RPMI8226 (cell line): ENCODE data around the gene RYR2.

Experiments used
- DNase-seq: peaks from one replicate; pipeline ENCODE4 v3.0.0-alpha.2; 2015

The RYR2 gene

DNA sequence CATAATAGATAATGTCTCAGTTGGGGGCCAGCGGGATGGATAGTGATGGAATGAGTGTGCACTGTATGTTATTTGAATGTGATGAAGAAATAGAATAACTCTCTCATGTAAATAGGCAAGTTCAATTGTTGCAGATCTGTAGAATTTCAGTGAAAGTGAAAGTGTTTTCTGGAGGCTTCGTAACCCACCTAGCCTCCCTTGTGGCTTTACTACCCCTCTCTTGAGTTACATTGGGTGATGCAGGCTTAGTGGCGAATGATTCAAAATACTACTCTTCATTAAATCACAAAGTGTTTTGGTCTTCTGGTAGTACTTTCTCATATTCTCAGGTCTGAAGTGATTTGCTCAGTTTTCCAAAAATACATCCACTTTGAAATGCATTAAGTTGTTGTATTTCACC is 436.9 kb downstream of the RYR2 start:
- DNase-seq = no peak

DNA sequence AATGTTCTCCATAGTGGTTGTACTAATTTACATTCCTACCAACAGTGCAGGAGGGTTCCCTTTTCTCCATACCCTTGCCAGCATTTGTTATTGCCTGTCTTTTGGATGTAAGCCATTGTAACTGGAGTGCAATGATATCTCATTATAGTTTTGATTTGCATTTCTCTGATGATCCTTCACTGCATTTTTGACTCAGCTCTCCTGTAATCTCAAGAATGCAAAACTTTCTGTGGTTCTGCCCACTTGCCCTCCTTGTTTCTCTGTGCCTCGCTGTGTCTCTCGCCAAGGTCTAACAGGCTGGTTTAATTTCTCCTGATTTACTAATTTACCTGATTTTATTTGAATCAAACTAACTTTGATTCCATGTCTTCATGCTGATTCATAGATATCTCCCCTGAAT is 440.8 kb downstream of the RYR2 start:
- DNase-seq = no peak

DNA sequence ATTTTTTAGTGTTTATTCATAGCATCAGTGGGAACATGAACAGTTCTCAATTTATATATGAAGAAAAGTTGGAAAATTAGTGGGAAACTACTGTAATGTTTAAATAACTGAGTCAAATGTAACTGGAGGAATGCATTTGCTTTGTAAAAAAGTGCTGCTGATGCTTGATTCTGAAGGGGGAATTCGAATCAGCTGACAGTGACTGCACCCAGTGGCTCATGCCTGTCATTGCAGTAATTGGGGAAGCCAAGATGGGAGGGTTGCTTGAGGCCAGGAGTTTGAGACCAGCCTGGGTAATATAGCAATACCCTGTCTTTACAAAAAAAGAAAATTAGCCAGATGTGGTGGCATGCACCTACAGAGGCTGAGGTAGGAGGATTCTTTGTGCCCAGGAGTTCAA is 450.4 kb downstream of the RYR2 start:
- peak; percentile 20 for DNase-seq

DNA sequence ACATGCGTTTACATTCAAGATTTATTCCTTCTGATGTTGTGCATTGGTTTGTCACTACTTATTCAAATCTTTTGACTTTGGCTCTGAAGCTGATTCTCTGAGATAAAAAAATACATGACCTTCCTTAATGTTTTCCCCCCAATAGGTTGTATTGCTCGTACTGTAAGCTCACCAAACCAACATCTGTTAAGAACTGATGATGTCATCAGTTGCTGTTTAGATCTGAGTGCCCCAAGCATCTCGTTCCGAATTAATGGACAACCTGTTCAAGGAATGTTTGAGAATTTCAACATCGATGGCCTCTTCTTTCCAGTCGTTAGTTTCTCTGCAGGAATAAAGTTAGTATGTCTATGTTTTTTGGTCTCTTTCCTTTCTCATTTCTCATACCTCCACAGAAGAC is 458.6 kb downstream of the RYR2 start:
- no peak for DNase-seq

DNA sequence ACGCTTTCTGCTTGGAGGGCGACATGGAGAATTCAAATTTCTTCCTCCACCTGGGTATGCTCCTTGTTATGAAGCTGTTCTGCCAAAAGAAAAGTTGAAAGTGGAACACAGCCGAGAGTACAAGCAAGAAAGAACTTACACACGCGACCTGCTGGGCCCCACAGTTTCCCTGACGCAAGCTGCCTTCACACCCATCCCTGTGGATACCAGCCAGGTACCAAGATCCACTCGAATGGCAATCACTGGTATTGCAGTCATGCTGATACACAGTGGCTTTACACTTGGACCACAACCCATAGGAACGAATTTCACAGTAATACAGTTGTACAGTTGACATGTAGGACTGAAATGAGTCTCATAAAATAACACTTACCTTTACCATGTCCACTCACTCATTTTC is 461.3 kb downstream of the RYR2 start:
- DNase-seq = no peak

DNA sequence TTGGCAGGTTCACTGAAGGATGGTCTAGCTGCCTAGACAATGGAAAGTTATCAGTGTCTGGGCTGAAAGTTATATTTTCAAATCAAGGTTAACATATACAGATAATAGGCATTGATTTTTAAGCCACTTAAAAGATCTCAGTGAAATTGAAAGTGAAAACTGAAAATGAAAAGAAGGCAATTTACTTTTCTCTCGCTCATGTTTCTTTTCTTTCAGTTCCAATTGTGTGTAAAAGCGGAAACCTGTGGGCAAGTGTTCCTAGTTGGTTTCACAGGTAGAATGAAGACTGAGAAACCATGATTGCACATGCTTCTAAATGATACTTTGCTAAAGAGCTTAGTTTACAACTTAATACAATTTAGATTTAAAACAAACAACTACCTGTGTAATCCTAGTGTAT is 465.0 kb downstream of the RYR2 start:
- peak; percentile 37 for DNase-seq

DNA sequence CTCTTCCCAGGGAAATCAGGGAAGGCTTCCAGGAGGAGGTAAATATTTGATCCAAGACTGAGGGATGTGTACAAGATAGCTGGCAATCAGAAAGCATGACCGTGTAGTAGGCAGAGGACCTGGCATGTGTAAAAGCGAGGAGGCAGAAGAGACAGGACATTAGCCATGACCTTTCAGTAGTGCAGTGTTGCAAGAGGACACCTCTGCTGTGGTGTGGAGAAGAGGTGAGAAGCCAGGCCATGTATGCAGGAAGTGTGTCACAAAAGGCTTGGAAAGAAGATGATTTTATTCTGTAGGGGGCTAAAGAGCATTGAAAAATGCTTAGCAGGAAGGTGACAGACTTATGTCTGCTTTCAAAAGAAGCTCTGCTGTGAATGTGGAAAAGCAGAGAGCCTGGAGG is 467.8 kb downstream of the RYR2 start:
- no peak for DNase-seq

DNA sequence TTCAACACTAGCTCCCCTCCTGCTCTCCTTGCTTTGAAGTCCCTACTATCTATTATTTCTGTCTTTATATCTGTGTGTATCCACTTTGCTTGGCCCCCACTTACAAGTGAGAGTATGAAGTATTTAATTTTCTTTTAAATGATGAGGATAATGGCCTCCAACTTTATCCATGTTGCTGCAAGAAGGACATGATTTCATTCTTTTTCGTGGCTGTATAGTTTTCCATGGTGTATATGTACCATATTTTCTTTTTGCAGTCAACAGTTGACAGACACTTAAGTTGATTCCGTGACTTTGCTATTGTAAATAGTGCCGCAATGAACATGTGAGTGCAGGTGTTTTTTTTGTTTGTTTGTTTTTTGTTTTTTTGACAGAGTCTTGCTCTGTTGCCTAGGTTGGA is 483.1 kb downstream of the RYR2 start:
- DNase-seq = no peak

DNA sequence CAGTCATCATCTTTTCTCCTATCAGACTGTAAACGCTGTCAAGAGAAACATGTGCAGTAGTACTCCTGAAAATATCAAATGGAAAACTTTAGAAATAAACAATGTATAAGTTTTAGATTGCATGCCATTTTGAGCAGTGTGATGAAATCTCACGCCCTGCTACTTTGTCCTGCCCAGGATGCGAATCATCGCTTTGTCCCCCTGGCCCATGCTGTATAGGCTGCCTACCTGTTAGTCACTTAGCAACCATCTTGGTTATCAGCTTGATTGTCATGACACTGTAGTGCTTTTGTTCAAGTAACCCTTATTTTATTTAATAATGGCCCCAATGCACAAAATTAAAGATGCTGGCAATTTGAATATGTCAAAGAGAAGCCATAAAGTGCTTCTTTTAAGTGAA is 485.8 kb downstream of the RYR2 start:
- no peak for DNase-seq

DNA sequence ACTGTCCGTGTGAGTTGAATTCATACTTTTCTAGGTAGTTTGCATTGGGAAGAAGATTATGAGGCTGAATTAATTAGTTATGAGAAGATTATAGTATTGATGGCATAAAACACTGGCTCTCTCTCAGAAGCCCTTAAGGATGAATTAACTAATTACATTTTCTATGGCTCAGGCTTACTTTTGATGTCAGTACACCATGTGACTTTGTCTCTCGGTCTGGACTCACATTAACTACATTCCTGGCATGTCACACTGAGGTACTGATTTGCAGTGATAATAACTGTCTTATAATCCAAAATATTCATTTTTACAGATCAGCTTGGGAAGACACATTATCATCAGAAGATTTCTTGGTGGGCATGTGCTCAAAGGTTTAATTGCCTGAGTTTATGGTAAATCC is 486.6 kb downstream of the RYR2 start:
- no peak for DNase-seq

DNA sequence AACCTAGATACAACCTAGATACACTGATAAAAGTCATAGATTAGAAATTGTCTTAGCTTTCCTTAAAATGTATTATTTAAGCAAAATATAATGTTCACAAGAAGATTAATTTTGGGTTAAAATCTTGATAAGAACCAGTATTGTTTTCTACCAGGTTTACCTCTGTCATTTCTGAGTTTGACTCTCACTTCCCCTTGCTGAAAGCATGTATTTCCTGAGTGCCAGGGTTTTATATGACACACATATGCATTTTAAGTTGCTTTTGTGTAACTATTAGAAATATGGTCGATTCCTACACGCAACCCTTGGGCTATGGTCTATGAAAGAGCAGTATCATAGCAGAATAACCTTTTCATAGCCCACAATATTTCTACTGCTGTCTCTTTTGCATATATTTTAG is 497.1 kb downstream of the RYR2 start:
- peak; percentile 26 for DNase-seq

DNA sequence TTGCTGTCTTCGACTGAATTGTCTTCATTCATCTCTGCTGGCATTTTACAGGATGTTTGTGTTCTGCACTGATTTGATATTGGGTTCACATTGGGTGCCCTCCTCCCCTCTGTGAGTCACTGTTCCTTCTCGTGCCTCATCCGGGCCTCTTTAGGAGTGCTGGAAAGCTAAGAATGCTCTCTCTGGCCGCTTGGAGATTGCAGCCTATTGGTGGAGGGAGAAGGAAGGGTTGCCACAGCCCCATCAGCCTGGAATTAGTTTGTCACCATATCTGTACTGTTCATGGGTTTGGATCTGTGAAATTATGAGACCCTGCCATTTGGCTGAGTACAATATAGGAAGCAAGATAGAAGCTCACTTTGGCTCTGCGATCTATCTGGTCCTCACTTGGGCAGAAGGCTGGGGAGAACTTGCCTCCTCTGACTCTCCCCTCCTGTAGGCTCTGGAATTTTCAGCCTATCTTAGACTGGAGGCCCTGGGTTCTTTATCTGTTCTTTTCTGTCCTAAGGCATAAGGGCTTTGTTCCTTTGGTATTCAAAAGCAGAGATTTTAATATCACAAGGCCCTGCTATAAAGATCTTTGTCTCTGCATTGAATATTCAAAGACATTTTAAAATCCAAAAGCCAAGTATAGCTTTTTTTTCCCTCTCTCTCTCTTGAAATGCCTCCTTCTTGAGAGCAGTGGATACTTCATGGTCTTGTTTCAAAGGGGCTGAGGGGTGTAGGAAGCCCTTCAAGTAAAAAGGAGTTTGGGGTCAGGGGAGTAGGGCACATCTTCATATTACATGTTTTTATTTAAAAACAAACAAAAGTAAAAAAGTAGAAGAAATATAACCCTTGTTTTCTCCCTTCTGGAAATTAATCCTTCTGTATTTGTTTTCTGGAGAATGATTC is 500.8 kb downstream of the RYR2 start:
- no peak for DNase-seq

DNA sequence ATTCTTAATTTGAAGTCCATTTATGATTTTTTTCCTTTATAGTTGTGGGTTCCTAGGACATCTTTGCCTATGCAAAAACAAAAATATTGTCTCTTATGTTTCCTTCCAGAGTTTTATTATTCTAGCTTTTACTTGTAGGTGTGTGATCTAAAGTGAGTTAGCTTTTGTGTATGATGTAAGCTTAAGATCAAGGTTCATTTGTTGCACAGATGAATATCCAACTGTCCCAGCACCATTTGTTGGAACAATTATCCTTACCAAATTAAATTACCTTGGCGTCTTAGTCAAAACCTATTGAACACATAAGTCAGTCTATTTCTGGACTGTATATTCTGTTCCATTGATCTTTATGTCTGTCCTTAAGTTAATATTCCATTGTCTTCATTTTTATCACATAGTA is 511.1 kb downstream of the RYR2 start:
- no peak for DNase-seq

DNA sequence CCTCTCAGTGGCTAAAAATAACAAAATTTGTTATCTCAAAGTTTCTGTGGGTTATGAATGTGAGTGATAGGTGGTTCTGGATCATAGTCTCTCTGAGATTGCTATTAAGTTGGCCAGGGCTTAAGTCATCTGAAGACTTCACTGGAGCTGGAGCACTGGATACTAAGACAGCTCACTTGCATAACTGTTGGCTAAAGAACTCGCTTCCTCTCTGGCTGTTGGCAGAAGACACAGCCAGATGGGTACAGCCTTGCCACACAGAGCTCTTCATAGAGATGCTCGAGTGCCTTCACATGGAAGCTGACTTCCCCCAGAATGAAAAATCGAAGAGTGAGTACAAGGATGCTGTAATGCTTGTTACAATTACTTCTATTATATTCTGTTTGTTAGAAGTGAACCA is 514.9 kb downstream of the RYR2 start:
- DNase-seq = no peak

DNA sequence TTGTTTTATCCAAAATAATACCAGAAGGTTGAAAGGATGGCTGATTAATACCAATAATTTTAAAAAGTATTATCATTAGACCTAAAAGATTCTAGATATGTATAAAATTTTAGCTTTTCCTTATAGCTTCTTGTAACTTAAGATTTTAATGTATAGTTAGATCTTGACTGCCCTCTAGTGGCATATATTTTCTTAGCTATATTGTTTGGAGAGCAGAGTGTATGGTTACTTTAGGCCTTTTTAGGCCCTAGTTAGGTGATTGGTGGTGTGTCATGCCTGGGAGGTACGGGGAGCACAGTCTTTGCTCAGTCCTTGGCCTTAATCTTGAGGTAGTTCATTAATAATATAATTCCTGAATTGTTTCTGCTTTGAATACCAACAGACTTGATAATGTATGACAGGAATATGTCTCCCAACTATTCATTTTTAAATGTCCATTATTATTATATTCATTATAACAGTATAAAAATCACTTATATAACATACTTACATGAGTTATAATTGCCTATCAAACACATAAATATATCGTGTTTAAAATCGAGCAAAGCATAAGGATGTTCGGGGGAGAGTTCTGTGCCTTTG is 520.3 kb downstream of the RYR2 start:
- DNase-seq = peak; percentile 80

DNA sequence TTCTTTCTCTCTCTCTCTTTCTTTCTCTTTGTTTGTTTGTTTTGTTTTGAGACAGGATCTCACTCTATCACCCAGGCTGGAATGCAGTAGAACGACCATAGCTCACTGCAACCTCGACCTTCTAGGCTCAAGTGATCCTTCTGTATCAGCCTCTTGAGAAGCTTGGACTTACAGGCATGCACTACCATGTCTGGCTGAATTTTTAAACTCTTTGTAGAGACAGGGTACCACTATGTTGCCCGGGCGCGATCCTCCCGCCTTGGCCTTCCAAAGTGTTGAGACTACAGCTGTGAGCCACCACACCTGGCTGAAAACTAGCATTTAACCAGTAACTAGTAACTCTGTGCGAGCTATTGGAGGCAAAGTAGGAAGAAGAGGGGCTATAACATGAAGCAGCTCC is 523.3 kb downstream of the RYR2 start:
- no peak for DNase-seq

DNA sequence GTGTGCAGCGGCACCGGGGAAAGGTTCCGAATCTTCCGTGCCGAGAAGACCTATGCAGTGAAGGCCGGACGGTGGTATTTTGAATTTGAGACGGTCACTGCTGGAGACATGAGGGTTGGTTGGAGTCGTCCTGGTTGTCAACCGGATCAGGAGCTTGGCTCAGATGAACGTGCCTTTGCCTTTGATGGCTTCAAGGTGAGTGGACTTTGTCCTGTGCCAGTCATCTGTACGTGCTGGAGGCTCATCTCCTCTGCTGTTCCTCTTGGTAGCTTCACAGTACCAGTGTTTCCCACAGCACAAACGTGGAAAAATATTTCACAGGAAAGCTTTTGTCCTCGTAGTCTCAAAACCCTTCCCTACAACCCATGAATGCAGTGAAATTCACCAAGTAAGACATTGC is 524.6 kb downstream of the RYR2 start:
- DNase-seq = no peak

DNA sequence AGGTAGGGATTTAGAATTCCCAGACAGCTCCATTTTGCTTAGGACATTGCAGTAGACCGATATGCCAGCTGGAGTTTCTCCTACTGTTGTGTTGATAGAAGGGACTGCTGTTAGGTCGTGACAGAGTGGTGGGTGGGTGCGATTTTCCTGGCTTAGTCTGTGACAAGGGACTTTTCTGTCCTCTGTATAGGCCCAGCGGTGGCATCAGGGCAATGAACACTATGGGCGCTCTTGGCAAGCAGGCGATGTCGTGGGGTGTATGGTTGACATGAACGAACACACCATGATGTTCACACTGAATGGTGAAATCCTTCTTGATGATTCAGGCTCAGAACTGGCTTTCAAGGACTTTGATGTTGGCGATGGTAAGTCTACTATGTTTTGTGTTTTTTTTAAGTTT is 527.0 kb downstream of the RYR2 start:
- no peak for DNase-seq

DNA sequence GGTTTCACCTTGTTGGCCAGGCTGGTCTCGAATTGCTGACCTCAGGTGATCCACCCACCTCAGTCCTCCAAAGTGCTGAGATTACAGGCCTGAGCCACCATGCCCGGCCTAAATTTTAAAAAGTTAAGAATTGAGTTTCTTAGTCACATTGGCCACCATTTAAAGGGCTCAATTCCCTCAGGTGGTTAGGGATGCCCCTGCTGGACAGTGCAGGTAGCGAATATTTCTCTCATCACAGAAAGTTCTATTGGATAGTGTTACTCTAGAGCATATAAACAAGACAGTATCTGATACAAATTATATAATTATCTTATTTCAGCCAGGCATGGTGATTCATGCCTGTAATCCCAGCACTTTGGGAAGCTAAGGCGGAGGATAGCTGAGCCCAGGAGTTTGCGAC is 528.5 kb downstream of the RYR2 start:
- DNase-seq = peak; percentile 30

DNA sequence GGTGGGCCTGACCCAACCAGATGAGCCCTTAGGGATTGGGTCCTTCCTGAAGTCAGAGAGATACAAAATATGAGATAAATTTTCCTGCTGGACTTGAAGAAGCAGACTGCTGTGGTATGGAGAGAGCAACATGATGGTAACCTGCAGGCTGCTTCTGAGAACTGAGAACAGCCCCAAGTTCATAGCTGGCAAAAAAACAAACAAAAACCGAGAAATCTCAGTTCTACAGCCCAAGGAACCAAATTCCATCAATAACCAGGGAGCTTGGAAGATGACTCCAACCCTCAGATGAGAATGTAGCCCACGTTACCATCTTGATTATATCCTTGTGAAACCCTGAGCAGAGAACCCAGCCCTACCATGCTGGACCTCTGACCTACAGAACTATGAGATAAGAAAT is 532.6 kb downstream of the RYR2 start:
- no peak for DNase-seq

DNA sequence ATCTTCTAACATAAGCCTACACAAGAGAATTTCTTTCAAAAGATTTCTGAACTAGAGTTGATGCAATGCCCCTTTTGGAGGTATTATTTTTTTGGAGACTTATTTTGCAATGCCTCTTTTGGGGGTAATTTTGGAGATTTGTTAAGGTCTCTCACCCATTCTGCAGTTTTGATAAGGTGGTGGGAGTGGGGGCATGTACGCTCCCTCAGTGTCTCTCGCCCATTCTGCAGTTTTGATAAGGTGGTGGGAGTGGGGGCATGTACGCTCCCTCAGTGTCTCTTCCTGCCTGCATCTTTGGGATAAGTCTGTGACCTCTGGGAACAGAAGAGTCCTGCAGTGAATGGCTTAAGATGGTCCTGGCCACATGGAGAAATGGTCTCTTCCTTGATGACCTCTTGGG is 536.6 kb downstream of the RYR2 start:
- no peak for DNase-seq

DNA sequence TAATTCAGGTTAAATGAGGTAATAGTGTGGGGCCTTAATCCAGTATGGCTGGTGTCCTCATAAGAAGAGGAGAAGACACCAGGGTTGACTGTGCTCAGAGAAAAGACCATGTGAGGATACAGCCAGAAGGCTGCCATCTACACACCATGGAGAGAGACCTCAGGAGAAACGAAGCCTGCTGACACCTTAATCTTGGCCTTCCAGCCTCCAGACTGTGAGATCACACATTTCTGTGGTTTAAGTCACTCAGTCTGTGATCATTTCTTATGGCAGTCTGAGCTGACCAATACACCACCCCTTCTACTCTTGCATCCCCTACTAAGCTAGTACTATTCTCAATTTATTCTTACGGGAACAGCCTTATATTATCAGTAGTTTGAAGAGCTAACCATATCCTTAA is 538.7 kb downstream of the RYR2 start:
- no peak for DNase-seq

DNA sequence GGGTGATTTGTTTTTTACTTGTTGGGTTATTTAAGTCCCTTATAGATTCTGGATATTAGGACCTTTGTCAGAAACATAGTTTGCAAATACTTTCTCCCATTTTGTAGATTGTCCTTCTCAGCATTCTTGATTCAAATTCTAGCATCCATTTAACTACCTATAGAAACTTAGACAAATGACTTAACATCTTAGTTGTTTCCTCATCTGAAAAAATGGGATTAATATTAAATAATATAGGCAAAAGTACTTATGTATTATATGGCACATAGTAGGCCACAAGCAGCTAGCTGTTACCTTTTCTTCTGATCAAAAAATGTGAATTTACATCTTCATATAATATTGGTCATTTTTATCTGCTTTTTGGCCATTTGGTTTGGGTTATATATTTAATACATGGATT is 541.3 kb downstream of the RYR2 start:
- DNase-seq = no peak

DNA sequence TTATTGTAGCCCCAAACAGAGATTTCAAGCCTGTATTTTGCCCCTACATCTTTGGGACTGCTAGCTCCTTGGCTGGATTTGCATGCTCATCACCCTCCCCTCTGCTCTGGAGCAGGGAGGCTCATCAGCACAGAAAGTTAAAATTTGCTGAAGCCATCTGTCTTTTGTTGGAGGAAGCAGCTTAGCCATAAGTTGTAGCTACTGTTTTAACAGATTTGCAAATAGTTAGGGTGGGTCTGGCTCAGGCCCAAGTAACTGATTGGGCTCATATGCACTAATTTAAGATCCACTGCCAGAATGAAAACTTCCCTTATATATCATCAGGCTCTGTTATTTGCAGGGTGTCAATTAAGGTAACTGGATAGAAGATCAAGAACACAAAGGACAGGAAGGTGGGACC is 541.8 kb downstream of the RYR2 start:
- DNase-seq = peak; percentile 17

DNA sequence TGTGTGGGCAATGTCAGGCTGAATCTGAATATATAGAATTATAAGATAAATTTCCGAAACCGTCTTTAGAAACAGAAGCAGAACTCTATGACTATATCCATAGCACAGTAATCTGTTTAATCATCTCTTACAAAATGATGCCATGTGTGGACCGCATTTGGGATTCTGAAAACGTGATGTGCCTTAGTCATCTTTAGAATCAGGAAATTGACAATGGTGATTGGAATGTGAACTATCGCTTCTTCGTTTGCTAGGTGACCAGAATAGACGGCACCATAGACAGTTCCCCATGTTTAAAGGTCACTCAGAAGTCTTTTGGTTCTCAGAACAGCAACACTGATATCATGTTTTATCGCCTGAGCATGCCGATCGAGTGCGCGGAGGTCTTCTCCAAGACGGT is 548.4 kb downstream of the RYR2 start:
- no peak for DNase-seq
